K562 (cell line): ENCODE data around the gene SDC1. TPM values are rescaled to one million over a fixed set of nuclear protein-coding genes. Genes with fewer than 3 reads are reported as not detected.

Experiments
- ATAC-seq: fragments of 200-7000 bp; cut with Tn5 transposase; 3 replicates; pipeline ENCODE4 v1.9.1; 2020; ENCODE audit warnings: moderate library complexity
- BruUV-seq: library from RNA; stranded (reverse); fragments of 400-500 nt; replicated peaks from 2 replicates; lab custom pipeline; 2021; lab: Mats Ljungman, UMichigan
- CTCF ChIA-PET: fragments of 300-600 bp; formaldehyde crosslinking; extraction: SDS; loops from one replicate; lab custom pipeline; 2021; ENCODE audit warnings: low intra/inter-chr PET ratio; lab: Yijun Ruan, JAX
- POLR2A ChIA-PET: fragments of 300-600, 350-650 bp; sonication (Branson Sonifier 250); formaldehyde crosslinking; extraction: SDS; loops from one replicate; lab custom pipeline; 2021; ENCODE audit warnings: antibody characterized with exemption, inconsistent platforms; lab: Yijun Ruan, JAX
- DNase-seq, 4 experiments: peaks; one replicate each; pipeline versions ENCODE4 v3.0.0 to v3.0.0-alpha.2; 2011 to 2018; ENCODE audit warnings: low spot score in 3 of 4, mixed read lengths in 3 of 4; ENCODE audit errors: extremely low read depth in 1 of 4
- FAIRE-seq: peaks from 2 replicates; lab custom pipeline; 2011; peaks lifted over from hg19 to GRCh38; lab: Jason Lieb, UNC
- H2AFZ ChIP-seq: 2 replicates; pipeline ENCODE4 v1.6.0; 2011; ENCODE audit warnings: low read depth, low read length, control low read depth, inconsistent platforms
- H3K27ac ChIP-seq: fragments of 200-600 bp; 3 replicates; pipeline ENCODE4 v1.8.0; 2011; ENCODE audit warnings: low read depth, mild to moderate bottlenecking, control low read depth, inconsistent platforms, low read length, moderate library complexity, mixed read lengths; ENCODE audit errors: extremely low read depth
- H3K27me3 ChIP-seq, 2 experiments: fragments of 300-600 bp in 1 of 2; 2 replicates in 1 of 2; 3 replicates in 1 of 2; pipeline versions ENCODE4 v1.6.0 to v1.8.0; 2011; ENCODE audit warnings: inconsistent platforms in 2 of 2, low read length in 2 of 2, mild to moderate bottlenecking in 1 of 2, mixed read lengths in 1 of 2, moderate library complexity in 1 of 2; ENCODE audit not compliant: control insufficient read depth in 2 of 2, insufficient read depth in 2 of 2
- H3K36me3 ChIP-seq: fragments of 300-600 bp; 3 replicates; pipeline ENCODE4 v1.8.0; 2011; ENCODE audit warnings: mild to moderate bottlenecking, low read length, inconsistent platforms; ENCODE audit not compliant: control insufficient read depth, insufficient read depth
- H3K4me1 ChIP-seq, 2 experiments: fragments of 200-600 bp in 1 of 2; replicated peaks in 1 of 2; 2 replicates in 1 of 2; 3 replicates in 1 of 2; pipeline versions ENCODE4 v1.5.1 to v1.8.0; 2011; ENCODE audit warnings: inconsistent platforms in 2 of 2, low read length in 2 of 2, mild to moderate bottlenecking in 1 of 2, mixed read lengths in 1 of 2, moderate library complexity in 1 of 2; ENCODE audit not compliant: control insufficient read depth in 2 of 2, insufficient read depth in 2 of 2
- H3K4me2 ChIP-seq: 2 replicates; pipeline ENCODE4 v1.6.1; 2011; ENCODE audit warnings: low read length, control low read depth, inconsistent platforms, mixed read lengths; ENCODE audit not compliant: insufficient read depth
- H3K4me3 ChIP-seq: fragments of 200-600 bp; sonication (generic), shearing (Covaris generic); 2 replicates; pipeline ENCODE4 v1.5.1; 2016; ENCODE audit warnings: control low read depth, inconsistent platforms
- H3K79me2 ChIP-seq: fragments of 200-600 bp; 3 replicates; pipeline ENCODE4 v1.8.0; 2011; ENCODE audit warnings: low read length, inconsistent platforms; ENCODE audit not compliant: control insufficient read depth, insufficient read depth
- H3K9ac ChIP-seq, 2 experiments: 2 replicates each; pipeline versions ENCODE4 v1.6.0 to v1.6.1; 2011; ENCODE audit warnings: low read depth in 2 of 2, low read length in 2 of 2, control low read depth in 1 of 2, inconsistent platforms in 1 of 2, mild to moderate bottlenecking in 1 of 2, mixed read lengths in 1 of 2; ENCODE audit not compliant: insufficient read depth in 1 of 2
- H3K9me1 ChIP-seq: one replicate; pipeline ENCODE4 v1.6.0; 2011; ENCODE audit warnings: inconsistent platforms, mild to moderate bottlenecking, low read length, moderate library complexity; ENCODE audit not compliant: control insufficient read depth, insufficient read depth
- H3K9me3 ChIP-seq: replicated peaks from 2 replicates; pipeline ENCODE4 v1.5.1; 2011; ENCODE audit warnings: low read depth, low read length, inconsistent platforms; ENCODE audit not compliant: control insufficient read depth, insufficient read depth
- H4K20me1 ChIP-seq: replicated peaks from 2 replicates; pipeline ENCODE4 v1.6.1; 2011; ENCODE audit warnings: low read length, inconsistent platforms, mixed read lengths; ENCODE audit not compliant: control insufficient read depth, insufficient read depth
- BCOR ChIP-seq: fragments of 450-650 bp; IDR thresholded peaks from 2 replicates; pipeline ENCODE4 v1.6.1; 2016
- CBFA2T3 ChIP-seq: fragments of 450-650 bp; IDR thresholded peaks from 2 replicates; pipeline ENCODE4 v1.6.1; 2017
- CBFB ChIP-seq: sonication (generic); formaldehyde crosslinking; IDR thresholded peaks from 2 replicates; pipeline ENCODE4 v1.4.0; 2020; ENCODE audit warnings: mild to moderate bottlenecking, missing genetic modification reagents
- CTCF ChIP-seq, 3 experiments: IDR thresholded peaks in 2 of 3; conservative IDR thresholded peaks in 1 of 3; 2 replicates each; pipeline ENCODE4 v1.5.1; 2011 to 2012; ENCODE audit warnings: low read length in 3 of 3, mild to moderate bottlenecking in 3 of 3, control low read depth in 2 of 3, improper control_type of control experiment in 1 of 3, inconsistent platforms in 1 of 3, low read depth in 1 of 3, mixed read lengths in 1 of 3, moderate library complexity in 1 of 3; ENCODE audit not compliant: insufficient read depth in 2 of 3
- DPF2 ChIP-seq: fragments of 450-650 bp; IDR thresholded peaks from 2 replicates; pipeline ENCODE4 v1.6.1; 2016
- EGR1 ChIP-seq: fragments of 450-650 bp; conservative IDR thresholded peaks from 2 replicates; pipeline ENCODE4 v1.6.1; 2017; ENCODE audit warnings: mild to moderate bottlenecking
- KLF16 ChIP-seq: IDR thresholded peaks from 2 replicates; pipeline ENCODE4 v1.6.1; 2016; ENCODE audit warnings: antibody characterized with exemption
- MEF2A ChIP-seq: IDR thresholded peaks from 2 replicates; pipeline ENCODE4 v1.6.1; 2011; ENCODE audit warnings: low read depth, mild to moderate bottlenecking, low read length, moderate library complexity; ENCODE audit not compliant: control insufficient read depth
- NCOR1 ChIP-seq: fragments of 450-650 bp; IDR thresholded peaks from 2 replicates; pipeline ENCODE4 v1.6.1; 2016; ENCODE audit warnings: mild to moderate bottlenecking, moderate library complexity
- NR2F6 ChIP-seq: fragments of 450-650 bp; formaldehyde crosslinking; IDR thresholded peaks from 2 replicates; pipeline ENCODE4 v1.4.0; 2020; ENCODE audit warnings: mild to moderate bottlenecking
- RCOR1 ChIP-seq, 2 experiments: IDR thresholded peaks; 2 replicates each; pipeline ENCODE4 v1.6.1; 2012; ENCODE audit warnings: low read depth in 2 of 2, low read length in 2 of 2, borderline replicate concordance in 1 of 2, improper control_type of control experiment in 1 of 2
- SMAD4 ChIP-seq: fragments of 250-450 bp; sonication (Bioruptor Pico); conservative IDR thresholded peaks from 2 replicates; pipeline ENCODE4 v1.8.0; 2021; ENCODE audit warnings: inconsistent platforms, mild to moderate bottlenecking, moderate library complexity
- SMARCB1 ChIP-seq: IDR thresholded peaks from 2 replicates; pipeline ENCODE4 v1.6.1; 2011; ENCODE audit warnings: improper control_type of control experiment, low read depth; ENCODE audit not compliant: insufficient read length
- SREBF1 ChIP-seq: fragments of 150-350 bp; IDR thresholded peaks from 2 replicates; pipeline ENCODE4 v1.6.1; 2014; ENCODE audit warnings: antibody characterized with exemption, low read depth, low read length, borderline replicate concordance
- STAG1 ChIP-seq: sonication (generic); formaldehyde crosslinking; IDR thresholded peaks from 2 replicates; pipeline ENCODE4 v1.5.0; 2020; ENCODE audit warnings: missing genetic modification reagents, borderline replicate concordance
- TBL1XR1 ChIP-seq, 2 experiments: IDR thresholded peaks; 2 replicates each; pipeline ENCODE4 v1.6.1; 2012; ENCODE audit warnings: improper control_type of control experiment in 2 of 2, low read length in 2 of 2, mild to moderate bottlenecking in 1 of 2
- TFAP4 ChIP-seq: sonication (generic); formaldehyde crosslinking; IDR thresholded peaks from 2 replicates; pipeline ENCODE4 v1.8.0; 2022; ENCODE audit warnings: missing genetic modification reagents, mild to moderate bottlenecking, moderate library complexity, borderline replicate concordance
- ZBTB43 ChIP-seq: sonication (generic); formaldehyde crosslinking; IDR thresholded peaks from 2 replicates; pipeline ENCODE4 v1.8.0; 2023; ENCODE audit warnings: mild to moderate bottlenecking, missing genetic modification reagents
- ZNF384 ChIP-seq: IDR thresholded peaks from 2 replicates; pipeline ENCODE4 v1.6.1; 2012; ENCODE audit warnings: low read depth, low read length, improper control_type of control experiment
- ZNF445 ChIP-seq: fragments of 250-450 bp; sonication (Bioruptor Pico); IDR thresholded peaks from 2 replicates; pipeline ENCODE4 v1.4.0; 2020; ENCODE audit warnings: low read depth, mild to moderate bottlenecking, moderate library complexity
- WGBS: fragments of 100-300 bp; shearing (Covaris generic); methylation state at CpG from one replicate; pipeline ENCODE4 v1.1.6; 2016; ENCODE audit warnings: low coverage, mixed read lengths; ENCODE audit not compliant: insufficient coverage; ENCODE audit errors: missing lambda C conversion rate; 5-methylcytosine and 5-hydroxymethylcytosine counted together
- in situ Hi-C: fragments of 300-500 bp; cut with MboI; formaldehyde crosslinking; loops from 4 replicates; pipeline ENCODE4 v1.15.0; 2018; ENCODE audit warnings: inconsistent platforms, mixed read lengths
- intact Hi-C: fragments of 100-400 bp; cut with micrococcal nuclease; formaldehyde crosslinking; loops from 2 replicates; pipeline ENCODE4 v1.14.2; 2022
- polyA plus RNA-seq, 8 experiments: library from polyadenylated mRNA; depleted of rRNA in 4 of 8; stranded (reverse) in 5 of 8; unstranded in 3 of 8; fragments of >200 nt; fragmentation: Nextera tagmentation in 2 of 8; fragmentation: Illumina TruSeq in 1 of 8; extraction: Ambion mirVana in 2 of 8; extraction: Trizol in 1 of 8; gene quantifications; 2 replicates each; pipeline versions ENCODE4 v1.2.1 to v1.2.3, GENCODE V29; 2011 to 2014; ENCODE audit warnings: inconsistent platforms in 1 of 8, missing spikeins in 1 of 8
- total RNA-seq, 7 experiments: library from RNA; depleted of rRNA in 6 of 7; stranded (reverse); fragments of >200 nt in 6 of 7; fragmentation: Illumina TruSeq in 2 of 7; extraction: Trizol in 2 of 7; gene quantifications; 2 replicates each; pipeline versions ENCODE4 v1.2.1 to v1.2.3, GENCODE V29; 2011 to 2021; ENCODE audit warnings: low replicate concordance in 1 of 7

SDC1 gene
- total and polyA plus RNA-seq, 9 of the 15 experiments (the other 6 are each of a cell fraction or from before 2014, with no cell fraction given): 0.06 to 2.7 (median 0.49) TPM

- no peaks in the 10 kb centered on the region for H3K79me2 ChIP-seq
- BruUV-seq: no TSS peak
- FAIRE-seq: no peak
- TF ChIP-seq CBFA2T3: peak; percentile 44
- peak; percentile 85 for TF ChIP-seq EGR1
- no peak for TF ChIP-seq DPF2
- TF ChIP-seq SREBF1: no peak
- TF ChIP-seq TBL1XR1 (IDR thresholded peaks at IDR 0.05; ENCODE audit: low read length in 2 of 2): peak in 1 of 2 experiments; percentile 39; a peak in 1 of 4 replicates
- TF ChIP-seq ZNF445: no peak
- TF ChIP-seq ZNF384: peak; percentile 74; the same call in 1 of the 2 replicates
- TF ChIP-seq CTCF (IDR thresholded peaks at IDR 0.05 in 2 of 3, conservative IDR thresholded peaks at IDR 0.05 in 1 of 3; ENCODE audit: insufficient read depth in 2 of 3, low read depth in 1 of 3, low read length in 3 of 3): no peak
- peak; percentile 46; the same call in 1 of the 2 replicates for TF ChIP-seq KLF16
- TF ChIP-seq NR2F6 (CRISPR knock-in tag): no peak
- TF ChIP-seq ZBTB43 (CRISPR knock-in tag): no peak
- TF ChIP-seq SMARCB1: no peak
- 0 out of 2 replicates have a peak, but pooled peaks have one; percentile 63 for TF ChIP-seq SMAD4 (CRISPR knock-in tag)
- TF ChIP-seq TFAP4 (CRISPR knock-in tag): 0 out of 2 replicates have a peak, but pooled peaks have one; percentile 20
- no peak for TF ChIP-seq BCOR
- 0 out of 4 replicates have a peak, but pooled peaks of 1 of the 2 experiments have one; percentile 17 for TF ChIP-seq RCOR1 (IDR thresholded peaks at IDR 0.05; ENCODE audit: borderline replicate concordance in 1 of 2, low read depth in 2 of 2, low read length in 2 of 2)
- peak; percentile 41 for TF ChIP-seq NCOR1
- peak; percentile 53; the same call in 1 of the 2 replicates for TF ChIP-seq MEF2A
- no peak for TF ChIP-seq CBFB (CRISPR knock-in tag)
- no peak for TF ChIP-seq STAG1
- TF ChIP-seq, all 486 proteins: peak for 10
- intact Hi-C loops (no loop called here), in situ Hi-C loops (no loop called here)
- peak in 3 of 4 experiments; percentile 29 to 59 (median 34) for DNase-seq
- no peak overlapping the region for H3K27ac ChIP-seq
- H3K27me3 ChIP-seq: peaks cover 7 to 11% of the 10 kb centered on the region in 2 experiments; a peak in 2 of 5 replicates
- CTCF ChIA-PET: no interaction called here
- H2AFZ ChIP-seq: no peak overlapping the region
- no peaks in the 10 kb centered on the region for H3K9me1 ChIP-seq
- H3K9ac ChIP-seq: 0 out of 4 replicates have a peak overlapping the region, but pooled peaks of 1 of the 2 experiments have one; percentile 24
- peak; percentile 70; the same call in 2 of the 3 replicates for ATAC-seq
- H3K36me3 ChIP-seq: no peaks in the 10 kb centered on the region
- no peak overlapping the region for H3K4me3 ChIP-seq
- H3K4me1 ChIP-seq: peaks cover 8 to 28% of the 10 kb centered on the region in 2 experiments
- no peaks in the 10 kb centered on the region for H3K9me3 ChIP-seq
- no peak overlapping the region for H3K4me2 ChIP-seq
- H4K20me1 ChIP-seq: no peaks in the 10 kb centered on the region
- 7% methylated on average over 7 of the region's 7 CpGs for WGBS
- POLR2A ChIA-PET: no interaction called here
Observed at GRCh38 chr2:20150806-20151571, 73.9 kb downstream of the SDC1 start.
